ENCODE results near the gene THRB. TPM values are rescaled to one million over a fixed set of nuclear protein-coding genes. Genes with fewer than 3 reads are reported as not detected.

The THRB gene
- polyA plus RNA-seq, 2 of the 4 experiments (the other 2 are of a cell fraction): 2.0 to 2.3 TPM

- Histone ChIP-seq H3K4me2 (no peak overlapping the region), H3K9me3 (no peaks in the 10 kb centered on the region), H3K4me1 (peaks cover 23% of the 10 kb centered on the region; the same call in 2 of the 3 replicates), H3K4me3 (no peak overlapping the region), H3K27ac (no peak overlapping the region; a peak in 1 of 6 replicates)
- ChIA-PET CTCF (no interaction called here), POLR2A (no interaction called here)
- ATAC-seq (no peak), DNase-seq (ENCODE audit: low read depth in 1 of 2, low spot score in 1 of 2) (no peak), FAIRE-seq (no peak)
- no peak for TF ChIP-seq TFCP2L1 (CRISPR knock-in tag; IDR thresholded peaks at IDR 0.05)
- TF ChIP-seq HOXB13 (CRISPR knock-in tag; IDR thresholded peaks at IDR 0.05; ENCODE audit: low read depth): no peak
- TF ChIP-seq RFX5 (IDR thresholded peaks at IDR 0.05): no peak
- TF ChIP-seq HOXB5 (CRISPR knock-in tag; IDR thresholded peaks at IDR 0.05): no peak
- TF ChIP-seq CEBPB (IDR thresholded peaks at IDR 0.05): no peak
- no peak for TF ChIP-seq JUN (IDR thresholded peaks at IDR 0.05)
- no peak for TF ChIP-seq PBX3 (IDR thresholded peaks at IDR 0.05)
- TF ChIP-seq ZSCAN20 (CRISPR knock-in tag; IDR thresholded peaks at IDR 0.05): no peak
- WGBS (ENCODE audit: missing lambda C conversion rate): 50% methylated on average over 2 of the region's 2 CpGs
These were observed 360.7 kb downstream of the THRB start for GRCh38 chr3:24133942-24134341.

- H3K4me1 ChIP-seq: peaks cover 28% of the 10 kb centered on the region
- DNase-seq (ENCODE audit: low read depth in 1 of 2, low spot score in 1 of 2) (no peak), FAIRE-seq (no peak), ATAC-seq (no peak)
- no peak overlapping the region for H3K4me3 ChIP-seq
- no peak overlapping the region for H3K27ac ChIP-seq
- H3K4me2 ChIP-seq: no peak overlapping the region
- no peaks in the 10 kb centered on the region for H3K9me3 ChIP-seq
- POLR2A ChIA-PET: no interaction called here
- no peak for TF ChIP-seq PBX3 (IDR thresholded peaks at IDR 0.05)
- TF ChIP-seq HEYL (CRISPR knock-in tag; IDR thresholded peaks at IDR 0.05): no peak
- TF ChIP-seq HOXB5 (CRISPR knock-in tag; IDR thresholded peaks at IDR 0.05): no peak
- no peak for TF ChIP-seq ZNF302 (CRISPR knock-in tag; IDR thresholded peaks at IDR 0.05)
- no peak for TF ChIP-seq E2F6 (IDR thresholded peaks at IDR 0.05; ENCODE audit: borderline replicate concordance, low read depth)
- TF ChIP-seq BHLHE40 (IDR thresholded peaks at IDR 0.05; ENCODE audit: low read depth, low read length): no peak
- TF ChIP-seq RCOR1 (IDR thresholded peaks at IDR 0.05; ENCODE audit: low read depth, low read length): no peak
- no peak for TF ChIP-seq POLR2A (IDR thresholded peaks at IDR 0.05; ENCODE audit: low read length)
- CTCF ChIA-PET: no interaction called here
These were observed 361.2 kb downstream of the THRB start for GRCh38 chr3:24133436-24133835.

GRCh38 chr3:24129549-24129948 is 365.1 kb downstream of the THRB start:
- CTCF ChIA-PET: no interaction called here
- Histone ChIP-seq H3K4me1 (peaks cover 15% of the 10 kb centered on the region), H3K27ac (no peak overlapping the region), H3K9me3 (no peaks in the 10 kb centered on the region), H3K4me2 (no peak overlapping the region), H3K4me3 (no peak overlapping the region)
- POLR2A ChIA-PET: no interaction called here
- TF ChIP-seq REST (IDR thresholded peaks at IDR 0.05): no peak
- no peak for TF ChIP-seq JUN (IDR thresholded peaks at IDR 0.05)
- no peak for TF ChIP-seq MAFK (IDR thresholded peaks at IDR 0.05; ENCODE audit: partially characterized antibody)
- TF ChIP-seq SREBF2 (IDR thresholded peaks at IDR 0.05): no peak
- TF ChIP-seq RNF2 (IDR thresholded peaks at IDR 0.05; ENCODE audit: borderline replicate concordance, low read depth): no peak
- 77% methylated on average over 5 of the region's 5 CpGs for WGBS (ENCODE audit: missing lambda C conversion rate)
- no peak for ATAC-seq
- no peak for FAIRE-seq
- DNase-seq (ENCODE audit: low read depth in 1 of 2, low spot score in 1 of 2): no peak
